HG02759 (cell line): ENCODE results near the gene ZNF487.
"Not testable (repeated sequence)": the region's sequence is repeated elsewhere in the genome, so short reads cannot be mapped to it uniquely, and the experiment has no call there.

Experiments
- ATAC-seq: cut with Tn5 transposase; IDR thresholded peaks from one replicate; pipeline ENCODE4 v1.9.1; 2021; ENCODE audit warnings: mild to moderate bottlenecking, moderate library complexity; ENCODE audit not compliant: unreplicated experiment

The ZNF487 gene

DNA sequence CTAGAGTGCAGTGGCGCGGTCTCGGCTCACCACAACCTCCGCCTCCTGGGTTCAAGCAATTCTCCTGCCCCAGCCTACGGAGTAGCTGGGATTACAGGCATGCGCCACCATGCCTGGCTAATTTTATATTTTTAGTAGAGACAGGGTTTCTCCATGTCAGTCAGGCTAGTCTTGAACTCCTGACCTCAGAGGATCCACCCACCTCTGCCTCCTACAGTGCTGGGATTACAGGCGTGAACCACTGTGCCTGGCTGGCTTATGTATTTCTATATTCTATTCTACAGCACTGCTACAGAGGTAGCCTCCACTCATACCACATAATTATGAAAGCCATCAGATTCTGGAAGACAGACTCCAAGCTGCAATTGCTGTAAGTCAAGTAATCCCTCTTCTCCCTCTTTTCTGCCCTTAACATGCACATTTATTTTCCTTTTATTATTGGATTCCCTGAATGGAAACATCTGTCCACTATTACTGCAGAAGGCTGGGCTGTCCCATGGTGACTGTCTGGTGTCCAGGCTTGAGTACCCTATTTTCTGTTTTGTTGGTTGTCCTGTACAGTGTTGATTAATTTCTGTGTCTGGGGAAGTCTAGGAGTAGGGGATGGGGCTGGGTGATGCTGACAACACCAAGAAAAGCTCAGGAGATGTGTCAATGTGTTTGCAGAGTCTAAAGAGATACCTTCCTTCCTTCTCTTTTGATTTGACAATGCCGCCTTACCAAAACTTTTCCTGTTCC lies 5.8 kb upstream of the ZNF487 start:
- ATAC-seq, result no peak

DNA sequence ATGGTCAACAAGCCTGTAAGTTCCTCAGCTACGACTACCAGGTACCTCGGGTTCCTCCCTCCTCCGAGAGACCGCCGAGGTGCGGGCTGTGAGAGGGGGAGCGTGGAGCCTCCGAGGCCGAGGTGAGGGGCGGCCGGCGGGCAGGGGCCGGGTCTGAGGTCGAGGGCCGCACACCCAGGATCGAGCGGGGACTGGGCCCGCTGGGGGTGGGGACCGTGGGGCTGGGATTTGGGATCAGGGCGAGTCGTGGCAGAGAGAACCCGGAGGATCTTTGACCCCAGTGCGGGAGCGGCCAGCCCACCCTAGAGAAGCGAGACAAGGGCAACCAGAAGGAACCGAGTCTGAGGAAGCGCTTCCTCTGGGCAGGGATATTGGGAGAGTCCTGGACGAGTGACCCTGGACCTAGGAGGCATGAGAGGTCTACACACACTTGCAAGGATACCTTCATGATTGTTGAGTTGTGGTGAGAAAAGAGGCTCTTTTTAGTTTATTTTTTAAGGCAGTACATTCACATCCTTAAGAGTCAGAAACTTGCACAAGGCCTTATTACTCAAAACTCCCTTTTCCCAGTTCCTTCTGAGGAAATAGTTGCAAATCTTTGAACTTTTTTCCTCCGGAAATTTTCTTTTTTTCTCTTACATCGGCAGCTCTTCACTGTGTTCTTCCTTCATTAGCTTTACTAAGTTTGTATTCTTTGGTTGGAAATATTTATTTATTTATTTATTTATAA lies 395 bp downstream of the ZNF487 start:
- no peak for ATAC-seq

DNA sequence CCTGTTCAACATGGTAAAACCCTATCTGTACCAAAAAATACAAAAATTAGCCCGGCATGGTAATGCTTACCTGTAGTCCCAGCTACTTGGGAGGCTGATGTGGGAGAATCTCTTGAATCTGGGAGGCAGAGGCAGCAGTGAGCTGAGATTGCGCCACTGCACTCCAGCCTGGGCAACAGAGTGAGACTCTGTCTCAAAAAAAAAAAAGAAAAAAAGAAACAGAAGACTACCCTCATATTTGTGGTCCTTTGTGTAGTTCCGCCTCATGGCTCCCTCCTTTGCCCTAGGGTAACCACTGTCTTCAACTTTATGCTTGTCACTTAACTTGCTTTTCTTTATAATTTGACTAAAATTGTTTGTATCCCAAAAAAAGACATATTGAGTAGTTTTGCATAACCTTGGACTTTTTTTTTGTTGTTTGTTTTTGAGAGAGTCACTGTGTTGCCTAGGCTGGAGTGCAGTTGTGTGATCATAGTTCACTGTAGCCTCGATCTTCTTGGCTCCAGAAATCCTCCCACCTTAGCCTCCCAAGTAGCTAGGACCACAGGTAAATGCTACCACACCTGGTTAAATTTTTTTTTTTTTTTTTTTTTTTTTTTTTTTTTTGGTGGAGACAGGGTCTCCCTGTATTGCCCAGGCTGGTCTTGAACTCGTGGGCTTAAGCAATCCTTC lies 3.7 kb downstream of the ZNF487 start:
- no peak for ATAC-seq

DNA sequence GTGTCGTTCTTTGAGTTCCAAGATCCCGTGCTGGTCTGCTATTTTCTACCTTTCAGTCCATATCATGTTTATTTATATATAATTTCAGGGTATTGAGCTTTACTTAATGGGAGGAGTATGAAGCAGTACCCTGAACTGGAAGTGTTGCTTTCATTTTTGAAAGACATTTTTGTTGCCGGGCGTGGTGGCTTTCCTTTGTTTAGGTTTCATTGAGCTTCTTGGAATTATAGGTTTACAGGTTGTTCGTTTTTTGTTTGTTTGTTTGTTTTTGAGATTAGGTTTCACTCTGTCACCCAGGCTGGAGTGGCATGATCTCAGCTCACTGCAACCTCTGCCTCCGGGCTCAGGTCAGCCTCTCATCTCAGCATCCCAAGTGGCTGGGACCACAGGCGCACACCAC lies 7.4 kb downstream of the ZNF487 start:
- no peak for ATAC-seq

DNA sequence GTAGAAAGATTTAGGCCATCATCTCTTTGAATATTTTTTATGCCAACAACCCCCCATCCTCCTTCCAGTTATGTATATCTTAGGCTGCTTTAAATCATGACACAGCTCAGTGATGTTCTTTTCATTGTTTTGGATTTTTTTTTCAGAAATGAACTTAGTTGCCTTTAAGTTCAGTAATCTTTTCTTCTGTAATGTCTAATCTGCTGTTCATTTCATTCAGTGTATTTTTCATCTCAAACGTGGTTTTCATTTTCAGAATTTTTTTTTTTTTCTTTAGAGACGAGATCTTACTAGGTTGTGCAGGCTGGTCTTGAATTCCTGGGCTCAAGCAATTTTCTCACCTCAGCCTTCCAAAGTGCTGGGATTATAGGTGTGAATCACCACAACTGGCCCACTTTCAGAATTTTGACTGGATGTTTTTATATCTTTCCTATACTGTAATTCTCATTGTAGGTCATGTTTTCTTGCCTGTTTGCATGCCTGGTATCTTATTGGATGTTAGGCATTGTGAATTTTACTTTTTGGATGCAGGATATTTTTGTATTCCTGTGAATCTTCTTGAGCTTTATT lies 8.1 kb downstream of the ZNF487 start:
- no peak for ATAC-seq

DNA sequence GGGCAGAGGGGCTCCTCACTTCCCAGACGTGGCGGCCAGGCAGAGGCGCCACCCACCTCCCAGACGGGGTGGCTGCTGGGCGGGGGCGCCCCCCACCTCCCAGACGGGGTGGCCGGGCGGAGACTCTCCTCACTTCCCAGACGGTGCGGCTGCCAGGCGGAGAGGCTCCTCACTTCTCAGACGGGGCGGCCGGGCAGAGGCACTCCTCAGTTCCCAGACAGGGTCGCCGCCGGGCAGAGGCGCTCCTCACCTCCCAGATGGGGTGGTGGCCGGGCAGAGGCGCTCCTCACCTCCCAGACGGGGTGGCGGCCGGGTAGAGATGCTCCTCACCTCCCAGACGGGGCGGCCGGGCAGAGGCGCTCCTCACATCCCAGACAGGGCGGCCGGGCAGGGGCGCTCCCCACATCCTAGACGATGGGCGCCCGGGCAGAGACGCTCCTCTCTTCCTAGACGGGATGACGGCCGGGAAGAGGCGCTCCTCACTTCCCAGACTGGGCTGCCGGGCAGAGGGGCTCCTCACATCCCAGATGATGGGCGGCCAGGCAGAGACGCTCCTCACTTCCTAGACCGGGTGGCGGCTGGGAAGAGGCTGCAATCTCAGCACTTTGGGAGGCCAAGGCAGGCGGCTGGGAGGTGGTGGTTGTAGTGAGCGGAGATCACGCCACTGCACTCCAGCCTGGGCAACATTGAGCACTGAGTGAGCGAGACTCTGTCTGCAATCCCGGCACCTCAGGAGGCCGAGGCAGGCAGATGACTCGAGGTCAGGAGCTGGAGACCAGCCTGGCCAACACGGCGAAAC lies 9.5 kb downstream of the ZNF487 start:
- not testable (repeated sequence) for ATAC-seq

DNA sequence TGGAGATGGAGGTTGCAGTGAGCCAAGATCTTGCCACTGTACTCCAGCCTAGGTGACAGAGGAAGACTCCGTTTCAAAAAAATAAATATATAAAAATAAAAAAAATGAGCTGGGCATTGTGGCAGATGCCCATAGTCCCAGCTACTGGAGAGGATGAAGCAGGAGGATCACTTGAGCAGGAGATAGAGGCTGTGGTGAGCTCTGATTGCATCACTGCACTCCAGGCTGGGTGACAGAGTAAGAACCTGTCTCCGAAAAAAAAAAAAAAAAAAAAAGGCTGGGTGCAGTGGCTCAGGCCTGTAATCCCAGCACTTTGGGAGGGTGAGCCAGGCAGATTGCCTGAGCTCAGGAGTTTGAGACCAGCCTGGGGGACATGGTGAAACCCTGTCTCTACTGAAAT lies 11.8 kb downstream of the ZNF487 start:
- no peak for ATAC-seq

DNA sequence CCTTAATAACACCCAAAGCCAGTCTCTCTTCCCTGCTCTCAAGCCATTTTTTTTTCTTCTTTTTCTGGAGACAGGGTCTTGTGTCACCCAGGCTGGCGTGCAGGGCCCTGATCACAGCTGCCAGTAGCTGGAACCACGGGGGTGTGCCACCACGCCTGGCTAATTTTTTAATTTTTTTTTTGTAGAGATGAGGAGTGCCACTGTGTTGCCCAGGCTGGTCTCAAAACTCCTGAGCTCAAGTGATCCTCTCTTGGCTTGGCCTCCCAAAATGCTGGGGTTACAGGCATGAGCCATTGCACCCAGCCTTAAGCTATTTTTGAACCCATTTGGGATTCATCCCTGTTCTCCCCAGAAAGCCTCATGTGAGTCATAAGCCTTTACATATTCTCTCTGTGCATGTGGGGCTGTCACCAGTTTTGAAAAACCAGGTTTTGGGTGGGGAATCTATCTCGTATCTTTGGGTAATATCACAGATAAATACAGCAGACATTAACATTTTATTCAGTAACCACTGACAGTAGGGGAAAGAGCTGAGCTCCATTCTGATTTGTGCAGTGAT lies 15.5 kb downstream of the ZNF487 start:
- ATAC-seq, result no peak

DNA sequence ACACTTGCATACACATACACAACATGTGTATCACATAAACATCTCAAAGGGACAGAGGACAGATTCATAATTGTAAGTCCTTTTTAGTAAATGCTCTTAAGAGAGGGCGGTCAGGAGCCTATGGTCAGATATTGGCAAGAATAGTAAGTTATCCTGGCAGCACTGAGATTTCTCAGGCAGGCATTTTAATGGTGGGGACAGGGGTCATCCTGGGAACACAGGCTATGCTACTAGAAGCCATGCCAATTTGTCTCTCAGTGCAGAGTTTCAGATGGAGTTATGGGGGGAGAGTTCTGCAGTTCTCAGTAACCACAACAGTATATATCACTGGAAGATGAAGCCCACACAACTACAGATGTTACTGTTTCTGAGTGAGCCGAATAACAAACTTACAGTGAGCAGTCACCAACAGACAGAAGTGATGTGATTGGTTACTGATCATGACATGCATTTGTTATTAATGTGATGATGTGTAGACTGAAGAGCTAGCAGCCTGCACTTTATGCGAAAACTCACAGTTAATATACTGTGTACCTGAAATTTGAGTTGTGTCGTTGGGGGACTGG lies 16.4 kb downstream of the ZNF487 start:
- ATAC-seq, result peak; percentile 21

DNA sequence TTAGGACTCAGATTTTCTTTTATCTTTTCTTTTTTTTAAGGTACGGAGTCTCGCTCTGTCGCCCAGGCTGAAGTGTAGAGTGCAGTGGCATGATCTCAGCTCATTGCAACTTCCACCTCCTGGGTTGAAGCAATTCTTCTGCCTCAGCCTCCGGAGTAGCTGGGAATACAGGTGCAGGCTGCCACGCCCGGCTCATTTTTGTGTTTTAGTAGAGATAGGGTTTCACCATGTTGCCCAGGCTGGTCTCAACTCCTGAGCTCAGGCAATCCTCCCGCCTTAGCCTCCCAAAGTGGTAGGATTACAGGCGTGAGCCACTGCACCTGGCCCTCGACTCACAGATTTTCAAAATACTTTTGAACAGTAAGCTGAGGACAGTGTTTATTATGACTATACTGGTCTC lies 17.1 kb downstream of the ZNF487 start:
- not testable (repeated sequence) for ATAC-seq

DNA sequence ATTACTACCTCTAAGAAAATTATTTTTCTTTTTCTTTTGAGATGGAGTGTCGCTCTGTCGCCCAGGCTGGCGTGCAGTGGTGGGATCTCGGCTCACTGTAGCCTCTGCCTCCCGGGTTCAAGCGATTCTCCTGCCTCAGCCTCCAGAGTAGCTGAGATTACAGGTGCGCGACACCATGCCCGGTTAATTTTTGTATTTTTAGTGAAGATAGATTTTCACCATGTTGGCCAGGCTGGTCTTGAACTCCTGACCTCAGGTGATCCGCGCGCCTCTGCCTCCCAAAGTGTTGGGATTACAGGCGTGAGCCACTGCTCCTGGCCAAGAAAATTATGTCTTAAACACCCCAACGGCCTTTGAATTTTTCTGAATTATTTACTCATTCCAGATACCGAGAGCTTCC lies 19.6 kb downstream of the ZNF487 start:
- not testable (repeated sequence) for ATAC-seq

DNA sequence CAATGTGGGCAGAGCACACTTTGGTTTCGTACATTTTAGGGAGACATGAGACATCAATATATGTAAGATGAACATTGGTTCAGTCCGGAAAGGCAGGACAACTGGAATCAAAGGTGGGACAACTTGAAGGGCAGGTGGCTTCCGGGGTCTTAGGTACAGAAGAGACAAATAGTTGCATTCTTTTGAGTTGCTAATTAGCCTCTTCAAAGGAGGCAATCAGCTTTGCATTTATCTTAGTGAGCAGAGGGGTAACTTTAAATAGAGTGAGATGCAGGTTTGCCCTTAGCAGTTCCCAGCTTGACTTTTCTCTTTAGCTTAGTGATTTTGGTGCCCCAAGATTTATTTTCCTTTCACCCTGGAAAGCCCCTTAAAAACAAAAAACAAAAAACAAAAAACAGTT lies 21.3 kb downstream of the ZNF487 start:
- ATAC-seq, result no peak

DNA sequence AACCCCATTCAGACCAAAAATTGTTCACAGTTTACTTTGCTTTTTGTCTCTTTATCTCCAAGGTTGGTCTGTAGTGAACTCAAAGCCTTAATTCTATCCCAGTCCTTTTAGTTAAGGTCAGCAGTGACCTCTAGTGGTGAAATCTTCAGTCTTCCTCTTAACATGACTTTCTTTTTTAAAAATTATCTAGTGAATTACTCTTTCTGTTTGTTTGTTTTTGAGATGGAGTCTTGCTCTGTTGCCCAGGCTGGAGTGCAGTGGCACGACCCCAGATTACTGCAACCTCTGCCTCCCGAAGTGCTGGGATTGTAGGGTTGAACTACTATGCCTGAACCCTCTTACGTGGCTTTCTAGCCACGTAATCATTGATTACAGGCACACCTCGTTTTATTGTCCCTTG lies 25.0 kb downstream of the ZNF487 start:
- ATAC-seq, result peak; percentile 58

DNA sequence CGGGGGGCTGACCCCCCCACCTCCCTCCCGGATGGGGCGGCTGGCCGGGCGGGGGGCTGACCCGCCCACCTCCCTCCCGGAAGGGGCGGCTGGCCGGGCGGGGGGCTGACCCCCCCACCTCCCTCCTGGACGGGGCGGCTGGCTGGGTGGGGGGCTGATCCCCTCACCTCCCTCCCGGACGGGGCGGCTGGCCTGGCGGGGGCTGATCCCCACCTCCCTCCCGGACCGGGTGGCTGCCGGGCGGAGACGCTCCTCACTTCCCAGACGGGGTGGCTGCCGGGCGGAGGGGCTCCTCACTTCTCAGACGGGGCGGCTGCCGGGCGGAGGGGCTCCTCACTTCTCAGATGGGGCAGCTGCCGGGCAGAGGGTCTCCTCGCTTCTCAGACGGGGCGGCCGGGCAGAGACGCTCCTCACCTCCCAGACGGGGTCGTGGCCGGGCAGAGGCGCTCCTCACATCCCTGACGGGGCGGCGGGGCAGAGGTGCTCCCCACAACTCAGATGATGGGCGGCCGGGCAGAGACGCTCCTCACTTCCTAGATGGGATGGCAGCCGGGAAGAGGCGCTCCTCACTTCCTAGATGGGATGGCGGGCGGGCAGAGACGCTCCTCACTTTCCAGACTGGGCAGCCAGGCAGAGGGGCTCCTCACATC lies 28.3 kb downstream of the ZNF487 start:
- ATAC-seq, result not testable (repeated sequence)

DNA sequence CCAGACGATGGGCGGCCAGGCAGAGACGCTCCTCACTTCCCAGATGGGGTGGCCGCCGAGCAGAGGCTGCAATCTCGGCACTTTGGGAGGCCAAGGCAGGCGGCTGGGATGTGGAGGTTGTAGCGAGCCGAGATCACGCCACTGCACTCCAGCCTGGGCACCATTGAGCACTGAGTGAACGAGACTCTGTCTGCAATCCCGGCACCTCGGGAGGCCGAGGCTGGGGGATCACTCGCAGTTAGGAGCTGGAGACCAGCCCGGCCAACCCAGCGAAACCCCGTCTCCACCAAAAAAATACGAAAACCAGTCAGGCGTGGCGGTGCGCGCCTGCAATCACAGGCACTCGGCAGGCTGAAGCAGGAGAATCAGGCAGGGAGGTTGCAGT lies 28.8 kb downstream of the ZNF487 start:
- not testable (repeated sequence) for ATAC-seq

DNA sequence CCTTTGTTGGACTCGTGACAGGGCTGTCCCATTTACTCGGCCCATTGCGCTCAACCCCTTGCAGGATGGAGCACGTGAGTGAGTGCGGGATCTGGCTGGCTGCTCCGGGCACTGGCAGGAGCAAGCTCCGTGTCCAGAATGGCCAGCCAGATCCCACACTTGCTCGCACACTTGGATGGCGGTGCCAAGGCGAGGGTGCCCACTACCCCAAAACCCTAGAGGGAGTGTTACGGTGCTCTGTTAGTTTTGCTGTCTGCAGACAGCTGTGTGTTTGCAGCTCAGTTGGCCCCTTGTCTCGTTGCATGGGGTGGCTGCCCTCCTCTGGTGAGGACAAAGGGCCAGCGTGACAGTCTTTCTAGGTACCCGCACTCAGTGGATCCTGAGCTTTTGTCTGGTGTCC lies 34.2 kb downstream of the ZNF487 start:
- ATAC-seq, result no peak

DNA sequence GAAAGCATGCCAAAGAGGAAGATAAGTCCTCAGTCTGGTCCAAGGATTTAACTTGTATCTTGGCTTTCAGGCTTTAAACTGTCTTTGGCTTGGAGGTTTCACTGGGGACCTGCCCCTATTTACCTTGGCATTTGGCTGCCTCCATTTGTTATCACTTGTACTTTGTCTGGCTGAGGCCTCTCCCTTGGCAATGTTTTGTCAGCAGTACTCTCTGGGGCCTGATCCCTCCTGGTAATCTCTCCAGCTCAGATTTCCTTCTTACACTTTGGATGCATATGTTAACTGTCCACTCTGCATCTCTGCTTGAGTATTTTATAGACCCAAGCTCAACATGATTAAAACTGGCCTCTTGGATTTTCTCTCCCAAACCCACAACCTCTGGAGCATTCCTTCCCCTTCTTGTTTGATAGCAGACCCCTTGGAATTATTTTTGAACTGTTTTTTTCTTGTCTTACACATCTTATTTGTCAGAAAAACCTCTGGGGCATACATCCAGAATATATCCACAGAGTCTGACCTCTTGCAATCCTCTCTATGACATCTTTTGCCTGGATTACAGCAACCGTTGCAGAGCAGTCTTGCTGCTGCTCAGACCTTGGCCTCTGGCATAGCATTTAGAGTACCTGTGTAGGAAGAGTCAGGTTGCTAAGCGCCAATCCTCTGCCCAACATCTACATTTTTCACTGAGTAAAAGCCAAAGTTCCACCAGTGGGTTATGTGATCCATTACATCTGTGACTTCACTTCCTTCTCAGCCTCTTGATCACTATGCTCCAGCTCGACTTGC lies 35.2 kb downstream of the ZNF487 start:
- no peak for ATAC-seq

DNA sequence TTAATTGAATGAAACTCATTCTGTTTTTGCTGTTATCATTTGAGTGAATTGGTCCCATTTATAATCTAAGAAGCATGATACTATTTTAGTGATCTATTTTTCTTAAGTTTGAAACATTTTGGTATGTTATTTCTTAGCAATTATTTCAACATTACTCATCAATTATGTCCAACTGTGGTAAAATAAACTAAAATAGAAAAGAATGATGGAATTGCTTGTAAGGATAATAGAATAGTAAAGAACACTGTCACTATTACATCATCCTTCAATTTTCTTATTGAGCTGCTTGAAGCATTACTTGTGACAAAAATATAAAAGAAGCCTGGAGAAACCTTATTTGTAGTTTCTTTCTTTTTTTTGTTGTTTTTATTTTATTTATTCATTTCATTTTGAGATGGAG lies 42.4 kb downstream of the ZNF487 start:
- no peak for ATAC-seq
